Body of pancreas (tissue), 4 donors: Measurements from ENCODE around the gene PRPF40A. TPM values are rescaled to one million over a fixed set of nuclear protein-coding genes. Genes with fewer than 3 reads are reported as not detected.

Source experiments
- ATAC-seq: fragments of 150-250 bp; one replicate; pipeline ENCODE4 v1.9.1; 2016
- DNase-seq, 4 donors: peaks; one replicate each; pipeline ENCODE4 v3.0.0-alpha.2; 2019
- H3K27ac ChIP-seq, 4 donors: fragments of 200-600 bp; sonication (generic); 1 replicate in 3 of 4; 2 replicates in 1 of 4; pipeline versions ENCODE4 v1.5.1 to v1.6.1; 2016 to 2019; ENCODE audit warnings: mild to moderate bottlenecking in 1 of 4, mixed read lengths in 1 of 4, moderate library complexity in 1 of 4
- H3K27me3 ChIP-seq, 2 donors: fragments of 200-600 bp; sonication (generic); one replicate each; pipeline ENCODE4 v1.6.0; 2016; ENCODE audit warnings: mild to moderate bottlenecking in 1 of 2
- H3K36me3 ChIP-seq, 2 donors: fragments of 200-600 bp; sonication (generic); replicated peaks in 1 of 2; 2 replicates each; pipeline ENCODE4 v1.5.1; 2016; ENCODE audit warnings: low read depth in 2 of 2; ENCODE audit not compliant: insufficient read depth in 1 of 2
- H3K4me1 ChIP-seq: fragments of 200-600 bp; sonication (generic); one replicate; pipeline ENCODE4 v1.6.0; 2016
- H3K4me3 ChIP-seq, 2 donors: fragments of 200-600 bp; sonication (generic); 1 replicate in 1 of 2; 2 replicates in 1 of 2; pipeline ENCODE4 v1.5.1; 2016 to 2019
- H3K9me3 ChIP-seq, 3 donors: fragments of 200-600 bp; sonication (generic); 1 replicate in 2 of 3; 2 replicates in 1 of 3; pipeline ENCODE4 v1.5.1; 2016
- POLR2A ChIP-seq, 3 donors: fragments of 450-650 bp; IDR thresholded peaks; one replicate each; pipeline ENCODE4 v1.6.1; 2016; ENCODE audit warnings: antibody characterized with exemption in 3 of 3, mild to moderate bottlenecking in 2 of 3
- WGBS, 2 donors: methylation state at CpG; one replicate each; pipeline ENCODE4 v1.1.5; 2017; 5-methylcytosine and 5-hydroxymethylcytosine counted together
- intact Hi-C: fragments of 100-400 bp; cut with DNase I; formaldehyde crosslinking; loops from one replicate; pipeline ENCODE4 v1.15.1; 2023
- total RNA-seq, 2 donors: library from RNA; depleted of rRNA; stranded (reverse); fragments of >200 nt; gene quantifications; one replicate each; pipeline ENCODE4 v1.1.0, GENCODE V29; 2016
- TF ChIP-seq, protein P1 (sequence below), 7 experiments: fragments of 450-650 bp in 4 of 7; fragments of 200-600 bp in 3 of 7; sonication (generic) in 3 of 7; IDR thresholded peaks; one replicate each; pipeline ENCODE4 v1.5.1; 2016 to 2019; ENCODE audit warnings: antibody characterized with exemption in 7 of 7

PRPF40A gene
- total RNA-seq, 2 donors from 2014 or later, result 38.9 to 52.7 TPM

DNA sequence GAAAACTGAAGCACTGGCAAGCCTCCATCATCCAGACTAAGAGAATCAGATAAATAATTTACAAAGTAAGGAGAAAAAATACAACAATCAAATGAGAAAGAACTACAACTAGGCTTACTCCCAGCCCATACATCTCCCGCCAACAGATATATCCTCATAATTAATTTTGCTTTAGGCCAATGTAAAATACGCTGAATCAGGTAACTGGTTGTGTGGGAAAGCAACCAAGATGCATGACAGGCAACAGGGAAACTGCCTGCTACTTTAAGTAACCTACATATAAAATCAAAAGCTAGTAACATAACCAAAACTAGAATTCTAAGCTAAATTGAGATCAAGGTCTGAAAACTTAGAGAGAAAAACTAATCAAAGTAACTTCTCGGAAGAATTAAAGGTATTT lies 21.5 kb downstream of the PRPF40A start:
- no peak for DNase-seq
- intact Hi-C loops, result no loop called here
- no peaks in the 10 kb centered on the region for H3K27me3 ChIP-seq
- no peak overlapping the region for H3K27ac ChIP-seq
- H3K36me3 ChIP-seq, result peaks cover 0 to 8% of the 10 kb centered on the region in 2 donors
- WGBS, 2 donors, result 96 to 98% methylated on average over 3 of the region's 3 CpGs
- H3K9me3 ChIP-seq, result no peaks in the 10 kb centered on the region
- H3K4me1 ChIP-seq, result no peaks in the 10 kb centered on the region
- no peak for ATAC-seq
- TF ChIP-seq POLR2A (IDR thresholded peaks at IDR 0.05), result no peak
- TF ChIP-seq, protein P1, sequence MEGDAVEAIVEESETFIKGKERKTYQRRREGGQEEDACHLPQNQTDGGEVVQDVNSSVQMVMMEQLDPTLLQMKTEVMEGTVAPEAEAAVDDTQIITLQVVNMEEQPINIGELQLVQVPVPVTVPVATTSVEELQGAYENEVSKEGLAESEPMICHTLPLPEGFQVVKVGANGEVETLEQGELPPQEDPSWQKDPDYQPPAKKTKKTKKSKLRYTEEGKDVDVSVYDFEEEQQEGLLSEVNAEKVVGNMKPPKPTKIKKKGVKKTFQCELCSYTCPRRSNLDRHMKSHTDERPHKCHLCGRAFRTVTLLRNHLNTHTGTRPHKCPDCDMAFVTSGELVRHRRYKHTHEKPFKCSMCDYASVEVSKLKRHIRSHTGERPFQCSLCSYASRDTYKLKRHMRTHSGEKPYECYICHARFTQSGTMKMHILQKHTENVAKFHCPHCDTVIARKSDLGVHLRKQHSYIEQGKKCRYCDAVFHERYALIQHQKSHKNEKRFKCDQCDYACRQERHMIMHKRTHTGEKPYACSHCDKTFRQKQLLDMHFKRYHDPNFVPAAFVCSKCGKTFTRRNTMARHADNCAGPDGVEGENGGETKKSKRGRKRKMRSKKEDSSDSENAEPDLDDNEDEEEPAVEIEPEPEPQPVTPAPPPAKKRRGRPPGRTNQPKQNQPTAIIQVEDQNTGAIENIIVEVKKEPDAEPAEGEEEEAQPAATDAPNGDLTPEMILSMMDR (IDR thresholded peaks at IDR 0.05), result no peak
- no peak overlapping the region for H3K4me3 ChIP-seq

DNA sequence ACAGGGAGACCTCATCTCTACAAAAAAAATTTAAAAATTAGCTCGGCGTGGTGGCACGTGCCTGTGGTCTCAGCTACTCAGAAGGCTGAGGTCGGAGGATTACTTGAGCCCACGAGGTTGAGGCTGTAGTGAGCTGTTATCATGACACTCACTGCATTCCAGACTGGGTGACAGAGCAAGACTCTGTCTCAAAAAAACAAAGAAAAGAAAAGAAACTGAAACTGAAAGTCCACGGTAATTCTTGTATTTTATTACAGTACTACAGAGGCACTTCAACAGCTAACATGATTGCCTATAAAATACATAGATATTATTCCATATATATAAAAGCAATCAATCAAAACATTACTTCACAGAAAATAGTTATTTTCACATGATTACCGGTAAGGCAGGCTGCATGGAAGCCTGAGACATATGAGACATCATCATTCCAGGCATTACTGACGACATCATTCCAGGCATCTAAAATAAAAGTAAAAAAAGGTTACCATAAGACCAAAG lies 23.1 kb downstream of the PRPF40A start:
- DNase-seq (no peak), ATAC-seq (no peak)
- intact Hi-C loops, result no loop called here
- Histone ChIP-seq H3K4me1 (no peaks in the 10 kb centered on the region), H3K27me3 (no peaks in the 10 kb centered on the region), H3K4me3 (no peak overlapping the region), H3K36me3 (peaks cover 0 to 8% of the 10 kb centered on the region in 2 donors), H3K9me3 (no peaks in the 10 kb centered on the region), H3K27ac (no peak overlapping the region)
- TF ChIP-seq, protein P1 (IDR thresholded peaks at IDR 0.05), result no peak
- TF ChIP-seq POLR2A (IDR thresholded peaks at IDR 0.05), result no peak
- 77 to 80% methylated on average over 8 of the region's 8 CpGs for WGBS, 2 donors

DNA sequence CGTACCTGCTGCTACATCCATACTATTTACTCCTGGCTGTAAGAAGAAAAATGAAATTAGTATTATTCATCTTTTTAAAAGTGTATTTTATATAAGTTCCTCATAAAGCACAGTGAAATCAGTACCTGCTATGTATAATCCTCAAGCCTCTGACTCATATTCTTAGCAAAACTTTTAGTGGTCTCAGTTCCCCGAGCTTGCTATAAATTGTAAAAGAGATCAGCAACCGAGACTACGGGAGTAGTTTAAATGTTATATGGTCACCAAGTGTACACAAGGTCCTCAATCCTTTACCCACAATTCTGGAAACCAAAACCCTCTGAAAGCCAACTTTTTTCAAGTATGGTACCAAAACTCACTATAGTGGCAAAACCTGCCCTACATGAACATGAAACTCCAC lies 24.2 kb downstream of the PRPF40A start:
- DNase-seq (no peak), ATAC-seq (no peak)
- Histone ChIP-seq H3K4me1 (no peaks in the 10 kb centered on the region), H3K9me3 (no peaks in the 10 kb centered on the region), H3K27ac (no peak overlapping the region), H3K27me3 (no peaks in the 10 kb centered on the region), H3K4me3 (no peak overlapping the region), H3K36me3 (peaks cover 0 to 8% of the 10 kb centered on the region in 2 donors)
- WGBS, 2 donors, result 87 to 91% methylated on average over 4 of the region's 4 CpGs
- intact Hi-C loops, result no loop called here
- TF ChIP-seq, protein P1 (IDR thresholded peaks at IDR 0.05), result no peak
- TF ChIP-seq POLR2A (IDR thresholded peaks at IDR 0.05), result no peak

DNA sequence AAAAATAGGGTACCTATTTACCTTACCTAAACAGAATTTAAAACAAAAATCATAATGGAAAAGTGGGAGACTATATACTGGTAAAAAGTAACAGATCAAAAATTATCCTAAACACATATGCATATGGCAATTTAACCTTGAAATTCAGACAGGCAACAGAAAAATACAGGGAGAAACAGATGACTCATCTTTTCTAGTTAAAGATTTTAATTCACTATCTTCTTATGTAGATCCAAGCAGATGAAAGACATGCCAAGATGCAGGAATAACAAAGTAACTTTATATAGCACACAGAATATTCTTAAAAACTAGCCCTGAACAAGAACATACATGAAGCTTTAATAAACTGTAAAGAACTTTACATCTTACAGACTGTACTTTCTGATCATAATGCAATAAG lies 30.9 kb downstream of the PRPF40A start:
- H3K27me3 ChIP-seq, result no peaks in the 10 kb centered on the region
- H3K36me3 ChIP-seq, result no peaks in the 10 kb centered on the region
- intact Hi-C loops, result no loop called here
- DNase-seq (no peak), ATAC-seq (no peak)
- TF ChIP-seq, protein P1 (IDR thresholded peaks at IDR 0.05), result no peak
- no peak for TF ChIP-seq POLR2A (IDR thresholded peaks at IDR 0.05)
- no peak overlapping the region for H3K4me3 ChIP-seq
- H3K4me1 ChIP-seq, result no peaks in the 10 kb centered on the region
- H3K9me3 ChIP-seq, result no peaks in the 10 kb centered on the region
- no peak overlapping the region for H3K27ac ChIP-seq

DNA sequence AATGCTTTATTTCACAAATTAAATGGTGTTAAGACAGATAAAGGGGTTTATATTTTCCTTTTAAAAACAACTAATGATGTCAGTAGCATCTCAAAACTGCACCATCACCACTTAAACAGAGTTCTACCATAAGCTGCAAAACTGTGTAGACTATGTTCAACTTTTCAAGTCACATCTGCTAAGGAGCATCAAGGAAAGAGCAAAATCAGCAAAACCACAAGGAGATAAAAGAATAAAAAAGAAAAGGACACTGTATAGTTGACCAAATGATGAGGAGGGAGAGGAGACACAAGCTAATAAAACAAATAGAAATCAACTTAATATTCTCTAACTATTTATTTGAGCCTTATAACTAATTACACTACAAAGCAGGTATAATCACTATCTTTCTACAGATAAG lies 33.9 kb downstream of the PRPF40A start:
- Histone ChIP-seq H3K27me3 (no peaks in the 10 kb centered on the region), H3K36me3 (peaks cover 0 to 2% of the 10 kb centered on the region in 2 donors), H3K4me1 (no peaks in the 10 kb centered on the region), H3K4me3 (no peak overlapping the region), H3K27ac (no peak overlapping the region), H3K9me3 (no peaks in the 10 kb centered on the region)
- DNase-seq (no peak), ATAC-seq (no peak)
- intact Hi-C loops, result no loop called here
- TF ChIP-seq POLR2A (IDR thresholded peaks at IDR 0.05), result no peak
- TF ChIP-seq, protein P1 (IDR thresholded peaks at IDR 0.05), result no peak
